Neural cell (in vitro differentiated cells): ENCODE results near the gene CXCR3. TPM values are rescaled to one million over a fixed set of nuclear protein-coding genes. Genes with fewer than 3 reads are reported as not detected.

ENCODE experiments used
- H2AFZ ChIP-seq: fragments of 200-600, 300-800 bp; sonication (generic), shearing (Covaris generic); 2 replicates; pipeline ENCODE4 v1.6.0; 2014; ENCODE audit warnings: low read depth, mild to moderate bottlenecking, antibody characterized with exemption, low read length, moderate library complexity
- H3F3A ChIP-seq: fragments of 200-600 bp; shearing (Covaris generic); 2 replicates; pipeline ENCODE4 v1.6.1; 2016; ENCODE audit warnings: mild to moderate bottlenecking, moderate library complexity, mixed read lengths, antibody characterized with exemption, low read length; ENCODE audit not compliant: insufficient read depth, poor library complexity, severe bottlenecking
- H3K27ac ChIP-seq: fragments of 200-600, 300-800 bp; sonication (generic), shearing (Covaris generic); 2 replicates; pipeline ENCODE4 v1.5.1; 2014; ENCODE audit warnings: mild to moderate bottlenecking, low read length, moderate library complexity
- H3K27me3 ChIP-seq: fragments of 300-800, 200-600 bp; sonication (generic), shearing (Covaris generic); 2 replicates; pipeline ENCODE4 v1.6.0; 2014; ENCODE audit warnings: mild to moderate bottlenecking, low read depth, low read length, moderate library complexity; ENCODE audit not compliant: insufficient read depth
- H3K36me3 ChIP-seq: fragments of 300-800, 200-600 bp; sonication (generic), shearing (Covaris generic); 2 replicates; pipeline ENCODE4 v1.5.1; 2014; ENCODE audit warnings: mild to moderate bottlenecking, antibody characterized with exemption, low read length, moderate library complexity; ENCODE audit not compliant: insufficient read depth
- H3K4me2 ChIP-seq: fragments of 300-800, 200-600 bp; sonication (generic), shearing (Covaris generic); 2 replicates; pipeline ENCODE4 v1.6.0; 2014; ENCODE audit warnings: mild to moderate bottlenecking, low read length
- H3K4me3 ChIP-seq: fragments of 300-800, 200-600 bp; sonication (generic), shearing (Covaris generic); 2 replicates; pipeline ENCODE4 v1.5.1; 2014; ENCODE audit warnings: mild to moderate bottlenecking, low read length, moderate library complexity
- H3K79me2 ChIP-seq: fragments of 200-600 bp; shearing (Covaris generic); replicated peaks from 2 replicates; pipeline ENCODE4 v1.6.0; 2014; ENCODE audit warnings: mild to moderate bottlenecking, low read length, moderate library complexity; ENCODE audit not compliant: insufficient read depth
- H3K9ac ChIP-seq: fragments of 300-800, 200-600 bp; sonication (generic), shearing (Covaris generic); 2 replicates; pipeline ENCODE4 v1.6.1; 2016; ENCODE audit warnings: mild to moderate bottlenecking, low read length, mixed read lengths
- H3K9me2 ChIP-seq: fragments of 200-600 bp; shearing (Covaris generic); 2 replicates; pipeline ENCODE4 v1.6.1; 2016; ENCODE audit warnings: mild to moderate bottlenecking, low read length, mixed read lengths; ENCODE audit not compliant: insufficient read depth
- H3K9me3 ChIP-seq: fragments of 200-600, 300-800 bp; sonication (generic), shearing (Covaris generic); 2 replicates; pipeline ENCODE4 v1.6.1; 2016; ENCODE audit warnings: mild to moderate bottlenecking, mixed run types, low read length, moderate library complexity, mixed read lengths
- H4K20me1 ChIP-seq: fragments of 200-600 bp; shearing (Covaris generic); 2 replicates; pipeline ENCODE4 v1.6.1; 2016; ENCODE audit warnings: mild to moderate bottlenecking, mixed run types; ENCODE audit not compliant: insufficient read depth
- CTCF ChIP-seq: fragments of 450-650 bp; IDR thresholded peaks from 2 replicates; pipeline ENCODE4 v1.5.1; 2014; ENCODE audit warnings: antibody characterized with exemption, mild to moderate bottlenecking, moderate library complexity; ENCODE audit not compliant: poor library complexity, severe bottlenecking
- EP300 ChIP-seq: fragments of 450-650 bp; conservative IDR thresholded peaks from 2 replicates; pipeline ENCODE4 v1.6.1; 2014; ENCODE audit warnings: antibody characterized with exemption, mild to moderate bottlenecking, moderate library complexity; ENCODE audit not compliant: poor library complexity, severe bottlenecking
- EZH2 ChIP-seq: fragments of 200-600, 300-800 bp; shearing (Covaris generic), sonication (generic); IDR thresholded peaks from 2 replicates; pipeline ENCODE4 v1.6.1; 2014; ENCODE audit warnings: antibody characterized with exemption, low read length, borderline replicate concordance, mild to moderate bottlenecking; ENCODE audit not compliant: insufficient read depth, poor library complexity, severe bottlenecking
- MXI1 ChIP-seq: fragments of 450-650 bp; conservative IDR thresholded peaks from 2 replicates; pipeline ENCODE4 v1.6.1; 2014; ENCODE audit warnings: antibody characterized with exemption, mild to moderate bottlenecking; ENCODE audit not compliant: poor library complexity, severe bottlenecking
- POLR2AphosphoS5 ChIP-seq: IDR thresholded peaks from 2 replicates; pipeline ENCODE4 v1.6.1; 2012
- RAD21 ChIP-seq: fragments of 450-650 bp; conservative IDR thresholded peaks from 2 replicates; pipeline ENCODE4 v1.6.1; 2014; ENCODE audit warnings: antibody characterized with exemption, mild to moderate bottlenecking, moderate library complexity
- SMC3 ChIP-seq: fragments of 450-650 bp; conservative IDR thresholded peaks from 2 replicates; pipeline ENCODE4 v1.6.1; 2014; ENCODE audit warnings: antibody characterized with exemption, mild to moderate bottlenecking, moderate library complexity; ENCODE audit not compliant: poor library complexity
- TAF1 ChIP-seq: IDR thresholded peaks from 2 replicates; pipeline ENCODE4 v1.6.1; 2012; ENCODE audit warnings: low read depth
- polyA plus RNA-seq: library from polyadenylated mRNA; depleted of rRNA; stranded (reverse); fragments of >200 nt; gene quantifications from 2 replicates; pipeline ENCODE4 v1.2.3, GENCODE V29; 2014
- TF ChIP-seq, protein P1 (sequence below): IDR thresholded peaks from 2 replicates; pipeline ENCODE4 v1.6.1; 2012; ENCODE audit warnings: borderline replicate concordance

CXCR3 gene
- polyA plus RNA-seq, 1 donor from 2014 or later = not detected

DNA sequence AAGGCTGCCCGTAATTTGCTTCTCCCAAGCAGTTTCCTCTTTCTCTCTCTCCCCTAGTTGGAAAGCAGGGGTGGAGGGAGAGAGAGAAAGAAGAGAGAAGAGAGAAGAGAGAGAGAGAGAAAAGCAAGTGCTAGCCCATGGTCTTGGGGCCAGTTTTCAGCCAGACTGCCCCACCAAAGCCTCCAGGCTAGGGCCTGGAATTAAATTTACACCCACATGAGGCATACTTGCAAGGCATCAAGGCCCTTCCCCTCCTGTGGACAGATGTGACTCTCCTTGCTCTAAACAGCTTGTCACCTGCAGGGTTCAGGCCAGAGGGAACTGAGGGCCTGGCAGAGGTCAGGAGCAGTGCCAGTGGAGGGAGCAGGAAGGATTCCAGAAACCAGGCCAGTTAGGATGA lies 1.7 kb upstream of the CXCR3 start:
- Histone ChIP-seq H3K4me2 (no peak overlapping the region), H3K9ac (no peak overlapping the region), H3K9me3 (no peaks in the 10 kb centered on the region), H3K27me3 (no peaks in the 10 kb centered on the region), H3K36me3 (no peaks in the 10 kb centered on the region), H4K20me1 (no peaks in the 10 kb centered on the region), H3K79me2 (no peaks in the 10 kb centered on the region), H3K9me2 (no peaks in the 10 kb centered on the region), H3K27ac (no peak overlapping the region), H3K4me3 (no peak overlapping the region), H2AFZ (no peak overlapping the region), H3F3A (no peaks in the 10 kb centered on the region)
- TF ChIP-seq TAF1 (no peak), EZH2 (no peak), POLR2AphosphoS5 (no peak), RAD21 (no peak), CTCF (no peak), MXI1 (no peak), SMC3 (no peak), EP300 (no peak)
- TF ChIP-seq, protein P1, sequence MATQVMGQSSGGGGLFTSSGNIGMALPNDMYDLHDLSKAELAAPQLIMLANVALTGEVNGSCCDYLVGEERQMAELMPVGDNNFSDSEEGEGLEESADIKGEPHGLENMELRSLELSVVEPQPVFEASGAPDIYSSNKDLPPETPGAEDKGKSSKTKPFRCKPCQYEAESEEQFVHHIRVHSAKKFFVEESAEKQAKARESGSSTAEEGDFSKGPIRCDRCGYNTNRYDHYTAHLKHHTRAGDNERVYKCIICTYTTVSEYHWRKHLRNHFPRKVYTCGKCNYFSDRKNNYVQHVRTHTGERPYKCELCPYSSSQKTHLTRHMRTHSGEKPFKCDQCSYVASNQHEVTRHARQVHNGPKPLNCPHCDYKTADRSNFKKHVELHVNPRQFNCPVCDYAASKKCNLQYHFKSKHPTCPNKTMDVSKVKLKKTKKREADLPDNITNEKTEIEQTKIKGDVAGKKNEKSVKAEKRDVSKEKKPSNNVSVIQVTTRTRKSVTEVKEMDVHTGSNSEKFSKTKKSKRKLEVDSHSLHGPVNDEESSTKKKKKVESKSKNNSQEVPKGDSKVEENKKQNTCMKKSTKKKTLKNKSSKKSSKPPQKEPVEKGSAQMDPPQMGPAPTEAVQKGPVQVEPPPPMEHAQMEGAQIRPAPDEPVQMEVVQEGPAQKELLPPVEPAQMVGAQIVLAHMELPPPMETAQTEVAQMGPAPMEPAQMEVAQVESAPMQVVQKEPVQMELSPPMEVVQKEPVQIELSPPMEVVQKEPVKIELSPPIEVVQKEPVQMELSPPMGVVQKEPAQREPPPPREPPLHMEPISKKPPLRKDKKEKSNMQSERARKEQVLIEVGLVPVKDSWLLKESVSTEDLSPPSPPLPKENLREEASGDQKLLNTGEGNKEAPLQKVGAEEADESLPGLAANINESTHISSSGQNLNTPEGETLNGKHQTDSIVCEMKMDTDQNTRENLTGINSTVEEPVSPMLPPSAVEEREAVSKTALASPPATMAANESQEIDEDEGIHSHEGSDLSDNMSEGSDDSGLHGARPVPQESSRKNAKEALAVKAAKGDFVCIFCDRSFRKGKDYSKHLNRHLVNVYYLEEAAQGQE = no peak

DNA sequence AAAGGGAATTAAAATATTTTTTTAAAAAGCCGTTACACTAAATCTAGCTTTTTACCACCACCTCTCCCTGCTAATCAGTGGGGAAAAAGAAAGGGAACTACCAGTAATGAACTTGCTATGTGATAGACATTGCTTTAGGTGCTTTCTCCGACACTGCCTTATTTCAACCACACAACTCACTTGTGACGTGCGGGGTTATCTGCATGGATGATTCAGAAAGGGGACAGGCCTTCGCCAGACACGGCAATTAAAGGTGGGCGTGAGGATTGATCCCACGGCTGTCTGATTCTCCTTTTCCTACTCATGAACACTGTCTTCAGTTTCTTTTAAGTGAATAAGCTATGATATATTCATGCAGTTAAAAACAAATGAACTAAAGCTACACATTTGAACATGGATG lies 882 bp upstream of the CXCR3 start:
- no peak overlapping the region for H3K4me2 ChIP-seq
- no peak overlapping the region for H3K4me3 ChIP-seq
- H3F3A ChIP-seq = no peaks in the 10 kb centered on the region
- no peak overlapping the region for H3K27ac ChIP-seq
- H3K9me3 ChIP-seq = no peaks in the 10 kb centered on the region
- H3K9ac ChIP-seq = no peak overlapping the region
- no peak overlapping the region for H2AFZ ChIP-seq
- H3K79me2 ChIP-seq = no peaks in the 10 kb centered on the region
- no peaks in the 10 kb centered on the region for H3K27me3 ChIP-seq
- TF ChIP-seq TAF1 = no peak
- TF ChIP-seq MXI1 = no peak
- TF ChIP-seq, protein P1 = no peak
- TF ChIP-seq EP300 = no peak
- TF ChIP-seq RAD21 = no peak
- no peak for TF ChIP-seq SMC3
- TF ChIP-seq EZH2 = no peak
- TF ChIP-seq CTCF = no peak
- no peak for TF ChIP-seq POLR2AphosphoS5
- no peaks in the 10 kb centered on the region for H4K20me1 ChIP-seq
- H3K36me3 ChIP-seq = no peaks in the 10 kb centered on the region
- no peaks in the 10 kb centered on the region for H3K9me2 ChIP-seq
